Stimulated activated CD4-positive, alpha-beta T cell treated with anti-CD3 and anti-CD28 coated beads, Interleukin-12 subunit alpha, Interleukin-12 subunit beta, amount 100 ng/mL, for 4 hours (primary cell): ENCODE data around the gene TCIRG1.
"Not testable (repeated sequence)": the region's sequence is repeated elsewhere in the genome, so short reads cannot be mapped to it uniquely, and the experiment has no call there.

Experiments used
- DNase-seq: peaks from one replicate; pipeline ENCODE4 v3.0.0-alpha.2; 2020

Gene TCIRG1

DNA sequence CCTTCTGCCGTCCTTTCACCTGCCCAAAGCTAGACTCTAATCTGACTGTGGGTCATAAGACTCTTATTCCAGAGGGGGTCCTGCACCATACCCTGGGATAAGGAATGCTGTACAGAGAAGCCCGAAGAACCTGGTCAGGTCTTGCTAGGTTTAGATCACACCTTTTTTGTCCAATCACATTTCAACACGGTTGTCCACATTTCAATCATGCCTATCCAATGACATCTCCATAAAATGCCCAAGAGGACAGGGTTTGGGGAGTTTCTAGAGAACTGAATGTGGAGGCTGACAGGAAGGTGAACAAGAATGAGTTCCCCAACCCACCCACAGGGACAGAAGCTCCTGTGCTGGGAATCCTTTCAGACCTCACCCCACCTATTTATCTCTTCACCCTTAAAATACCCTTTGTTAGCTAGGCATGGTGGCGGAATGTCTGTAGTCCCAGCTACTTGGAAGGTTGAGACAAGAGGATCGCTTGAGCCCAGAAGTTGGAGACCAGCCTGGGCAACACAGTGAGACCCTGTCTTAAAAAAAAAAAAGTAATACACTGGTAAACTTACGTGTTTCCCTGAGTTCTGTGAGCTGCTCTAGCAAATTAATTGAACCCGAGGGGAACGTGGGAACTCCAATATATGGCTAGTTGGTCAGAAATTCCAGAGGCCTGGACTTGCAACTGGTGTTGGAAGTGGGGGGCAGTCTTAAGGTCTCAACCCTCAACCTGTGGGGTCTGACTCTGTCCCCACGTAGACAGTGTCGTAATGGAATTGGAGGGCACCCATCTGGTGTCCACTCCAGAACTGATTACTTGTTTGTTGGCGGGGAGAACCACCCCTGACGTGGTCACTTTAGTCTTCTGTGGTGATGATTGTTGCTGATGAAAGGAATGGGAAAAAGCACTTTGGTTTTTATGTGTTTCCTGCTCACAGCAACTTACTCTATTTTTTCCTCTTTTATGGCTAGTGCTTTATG is 17.8 kb downstream of the TCIRG1 start:
- DNase-seq = no peak

DNA sequence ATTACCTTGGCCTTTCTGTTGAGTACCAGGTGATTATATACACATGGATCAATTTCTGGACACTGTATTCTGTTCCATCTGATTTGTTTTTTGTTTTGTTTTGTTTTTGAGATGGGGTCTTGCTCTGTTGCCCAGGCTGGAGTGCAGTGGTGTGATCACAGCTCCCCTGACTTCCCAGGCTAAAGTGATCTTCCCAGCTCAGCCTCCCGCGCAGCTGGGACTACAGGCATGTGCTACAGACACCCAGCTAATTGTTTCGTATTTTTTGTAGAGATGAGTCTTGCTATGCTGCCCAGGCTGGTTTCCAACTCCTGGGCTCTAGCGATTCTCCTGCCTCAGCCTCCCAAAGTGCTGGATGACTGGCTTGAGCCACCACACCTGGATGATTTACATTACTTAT is 19.0 kb downstream of the TCIRG1 start:
- DNase-seq = no peak

DNA sequence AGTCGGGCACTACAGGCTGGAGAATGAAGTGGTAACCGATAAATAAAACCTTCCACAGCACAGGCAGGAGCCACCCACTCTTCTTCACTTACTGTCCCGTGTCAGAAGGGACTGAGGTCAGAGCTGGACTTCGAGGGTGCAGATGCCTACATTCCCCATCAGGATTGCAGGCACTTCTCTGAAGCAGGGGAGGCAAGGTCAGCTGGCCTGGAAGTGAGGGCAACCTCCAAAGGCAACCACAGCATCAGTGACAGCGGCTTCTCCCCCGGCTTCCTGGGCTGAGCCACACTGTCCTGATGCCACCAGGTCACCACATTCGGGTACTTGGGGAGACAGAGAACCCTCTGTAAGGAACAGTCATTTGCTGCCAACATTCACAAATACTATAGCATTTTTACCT is 22.7 kb downstream of the TCIRG1 start:
- DNase-seq = no peak

DNA sequence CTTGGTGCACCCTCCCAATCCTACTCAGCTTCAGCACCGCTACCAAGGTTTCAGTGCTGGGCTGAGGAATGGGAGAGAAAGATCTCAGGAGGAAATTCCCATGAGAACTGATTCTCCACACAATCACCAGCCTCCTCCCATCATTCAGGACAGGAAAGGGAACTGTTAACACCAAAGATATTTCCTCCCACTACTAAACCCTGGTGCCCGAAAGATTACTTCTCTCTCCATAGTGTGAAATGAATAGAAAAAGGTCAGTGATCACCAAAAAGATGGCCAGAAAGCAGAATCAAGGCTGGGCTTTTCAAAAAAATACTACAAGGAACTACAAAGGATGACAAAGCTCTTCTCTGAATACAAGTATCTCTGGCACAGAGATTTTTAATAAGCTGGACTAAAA is 26.1 kb downstream of the TCIRG1 start:
- no peak for DNase-seq

DNA sequence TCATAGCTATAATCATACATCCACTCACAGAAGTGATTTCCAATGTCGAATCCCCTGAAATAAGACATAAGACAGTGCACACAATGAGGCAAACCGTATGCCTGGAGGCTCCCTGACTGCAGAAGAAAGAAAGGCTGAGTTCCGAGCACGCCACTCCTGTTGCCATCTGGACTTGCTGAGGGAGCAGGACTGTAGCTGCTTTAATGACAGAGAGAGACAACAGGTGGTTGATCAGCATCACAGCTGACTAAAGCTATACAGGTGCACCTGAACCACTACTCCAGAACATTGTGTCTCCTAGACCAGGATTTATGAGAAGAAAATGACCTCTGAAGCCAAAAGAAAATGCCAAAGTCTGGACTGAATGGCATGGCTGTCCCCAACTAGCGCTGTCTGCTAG is 27.0 kb downstream of the TCIRG1 start:
- no peak for DNase-seq

- DNase-seq = no peak
Observed at GRCh38 chr11:68066742-68067141, 27.9 kb downstream of the TCIRG1 start.

DNA sequence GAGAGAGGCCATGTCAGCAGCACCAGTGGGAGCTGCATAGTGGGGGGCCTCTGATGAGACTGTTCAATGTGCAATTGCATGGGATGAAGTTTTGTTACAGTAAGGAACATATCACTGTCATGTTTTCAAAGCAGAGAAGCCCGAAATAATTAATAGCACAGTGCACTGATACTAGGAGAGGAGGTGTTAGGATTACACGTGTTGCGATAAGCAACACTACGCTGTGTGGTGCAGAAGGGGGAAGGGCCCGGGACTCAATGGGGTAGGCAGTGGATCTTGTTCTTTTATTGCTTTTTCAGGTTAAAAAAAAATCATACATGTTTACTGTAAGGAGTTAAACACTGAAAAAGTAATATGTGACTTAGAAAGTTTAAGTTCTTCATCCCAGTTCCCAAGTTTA is 29.2 kb downstream of the TCIRG1 start:
- no peak for DNase-seq

DNA sequence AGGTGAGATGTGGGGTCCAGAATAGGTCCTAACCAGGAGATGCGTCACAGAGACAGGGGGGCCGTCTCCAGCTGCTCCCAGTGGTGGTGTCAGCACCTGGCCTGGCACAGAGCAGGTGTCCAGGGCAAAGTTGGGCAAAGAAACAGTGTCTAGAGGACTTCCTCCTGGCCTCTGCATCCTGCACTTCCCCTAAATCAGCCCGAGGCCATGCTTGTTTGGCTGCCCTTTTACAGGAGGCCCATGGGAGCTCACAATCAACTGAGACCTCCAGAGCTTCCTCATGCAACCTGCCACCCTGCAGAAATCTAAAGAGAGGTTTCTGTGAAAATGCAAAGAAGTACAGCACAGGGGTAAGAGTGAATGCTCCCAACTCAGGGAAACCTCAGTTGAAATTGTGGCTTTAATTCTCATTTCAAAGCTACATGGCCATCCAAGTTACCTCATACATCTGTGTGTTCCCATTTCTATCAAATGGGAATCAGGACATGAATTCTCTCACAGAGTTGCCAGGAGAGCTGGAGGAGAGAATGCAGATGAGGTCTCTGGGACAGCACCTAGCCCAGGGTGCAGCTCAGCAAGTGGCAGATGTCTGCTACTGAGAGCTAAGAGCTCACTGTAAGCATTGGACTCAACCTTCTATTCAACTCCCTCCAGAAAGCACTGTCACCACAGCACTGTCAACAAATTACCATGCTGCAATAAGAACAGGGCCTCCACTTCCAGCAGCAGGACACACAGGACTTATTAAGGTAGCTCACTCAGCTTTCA is 32.6 kb downstream of the TCIRG1 start:
- no peak for DNase-seq

DNA sequence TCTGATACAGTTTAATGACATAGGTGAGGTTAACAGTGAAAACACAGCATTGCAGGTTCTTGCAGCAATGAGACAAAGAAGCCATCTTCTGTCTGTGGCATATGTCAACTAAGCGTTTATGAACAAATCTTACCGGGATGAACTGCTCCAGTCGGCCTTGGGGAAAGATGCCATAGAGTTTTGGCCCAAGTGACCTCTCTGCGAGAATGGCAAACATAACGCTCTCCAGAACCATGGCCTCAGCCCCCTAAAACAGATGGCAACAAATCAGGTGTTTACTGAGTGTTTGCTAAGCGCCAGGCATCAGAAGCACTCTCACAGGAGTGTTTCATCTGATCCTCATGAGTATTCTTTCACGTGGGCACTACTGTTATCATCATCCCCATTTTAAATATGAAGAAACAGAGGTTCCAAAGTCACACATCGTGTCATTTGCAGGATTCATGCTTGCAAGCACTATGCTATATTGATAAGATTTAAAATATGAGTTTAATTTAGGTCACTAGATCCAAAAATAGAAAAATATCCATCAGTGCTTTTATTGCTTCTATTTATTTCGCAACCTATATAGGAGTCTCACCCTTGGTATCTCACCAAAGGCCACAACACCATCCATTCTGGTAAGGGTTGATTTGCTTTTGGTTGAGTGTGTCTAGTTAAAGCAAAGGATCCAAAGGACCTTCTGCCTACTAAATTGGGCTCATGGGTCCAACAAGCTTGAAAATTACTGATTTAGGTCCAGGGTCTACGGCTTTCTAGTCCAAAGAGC is 35.9 kb downstream of the TCIRG1 start:
- DNase-seq = no peak

DNA sequence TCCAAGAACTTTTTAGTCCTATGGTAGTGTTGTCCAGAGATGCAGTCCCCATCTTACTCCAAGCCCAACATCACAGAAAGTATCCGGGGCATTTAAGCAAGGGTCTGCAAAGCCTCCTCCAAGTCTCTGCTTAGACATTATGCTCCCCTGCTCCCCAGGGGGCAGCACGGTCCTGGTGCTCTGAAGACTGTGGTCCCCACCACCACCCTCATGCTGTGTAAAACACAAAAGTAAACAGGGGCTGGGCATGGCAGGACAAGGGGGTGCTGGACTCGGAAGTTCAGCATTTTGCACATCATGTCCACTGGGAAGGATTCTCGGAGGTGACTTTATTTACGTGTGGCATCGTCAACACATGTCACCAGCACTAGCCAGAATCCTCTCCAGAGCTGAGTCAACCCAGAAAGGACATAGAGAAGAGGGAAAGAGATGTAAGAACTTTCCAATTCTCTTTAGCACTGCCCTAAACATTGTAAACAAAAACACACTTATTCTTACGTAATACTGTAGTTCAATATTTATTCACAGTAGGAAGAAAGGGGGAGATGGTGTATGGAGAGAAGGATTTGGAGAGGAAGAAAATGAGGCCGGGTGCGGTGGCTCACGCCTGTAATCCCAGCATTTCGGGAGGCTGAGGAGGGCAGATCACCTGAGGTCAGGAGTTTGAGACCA is 37.7 kb downstream of the TCIRG1 start:
- no peak for DNase-seq

DNA sequence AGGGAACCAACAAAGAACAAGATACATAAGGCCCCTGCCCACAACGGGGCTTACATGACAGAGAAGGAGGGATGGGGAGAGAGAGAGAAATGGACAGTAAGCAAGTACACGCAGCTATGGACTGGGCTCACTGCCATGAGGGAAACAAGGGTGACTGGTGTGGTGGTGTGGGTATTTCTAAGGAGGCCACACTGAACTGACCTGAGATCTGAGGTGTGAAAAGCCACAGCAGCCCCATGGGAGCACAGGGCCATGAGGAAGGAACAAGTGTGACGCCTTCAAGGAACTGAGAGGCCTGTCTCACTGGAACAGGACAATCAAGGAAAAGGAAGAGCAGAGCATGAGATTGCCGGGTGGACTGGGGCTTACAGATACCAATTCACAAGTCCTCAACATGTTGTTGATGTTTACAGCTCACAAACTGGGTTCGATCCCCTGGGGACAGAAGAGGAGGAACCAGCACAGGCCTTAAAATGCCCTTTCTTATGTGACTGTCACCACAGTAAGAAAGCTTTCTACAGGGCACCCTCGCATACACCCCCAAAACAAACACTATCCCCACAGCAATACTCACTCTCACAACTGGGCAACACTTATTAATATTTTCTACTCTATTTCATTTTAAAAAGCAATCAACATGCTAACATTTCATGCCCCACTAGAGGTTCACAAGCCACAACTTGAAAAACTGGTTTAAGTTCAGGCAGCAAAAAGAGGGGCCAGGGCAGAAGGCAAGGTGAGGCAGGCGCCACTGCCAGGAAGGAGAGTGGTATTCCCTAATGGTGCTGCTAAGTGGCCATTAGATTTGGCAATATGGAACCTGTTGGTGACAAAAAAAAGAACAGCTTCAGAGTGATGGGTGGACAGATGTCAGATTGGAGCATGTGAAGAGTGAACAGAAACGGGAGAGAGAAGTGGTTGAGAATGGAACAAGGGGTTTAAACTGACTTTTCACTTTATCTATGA is 39.1 kb downstream of the TCIRG1 start:
- DNase-seq = no peak

GRCh38 chr11:68080860-68081259 is 42.0 kb downstream of the TCIRG1 start:
- DNase-seq = no peak

DNA sequence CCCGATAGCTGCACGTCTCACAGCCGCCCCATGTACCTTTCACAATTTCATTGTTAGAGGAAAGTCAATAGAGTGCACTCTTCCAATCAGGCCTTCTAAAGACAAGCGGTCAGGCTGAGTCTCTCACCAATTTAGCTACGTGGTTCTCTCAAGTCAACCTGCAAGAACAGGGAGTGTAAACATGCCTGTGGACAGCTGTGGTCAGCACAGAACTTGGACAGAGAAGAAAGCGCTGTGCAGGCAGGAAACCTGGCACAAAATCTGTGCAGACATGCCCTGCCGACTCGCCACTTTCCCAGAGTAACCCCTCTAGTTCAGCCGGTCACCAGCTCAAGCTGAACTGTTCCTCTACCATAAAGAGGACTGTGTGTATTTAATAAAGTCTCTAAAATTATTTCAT is 42.9 kb downstream of the TCIRG1 start:
- no peak for DNase-seq

DNA sequence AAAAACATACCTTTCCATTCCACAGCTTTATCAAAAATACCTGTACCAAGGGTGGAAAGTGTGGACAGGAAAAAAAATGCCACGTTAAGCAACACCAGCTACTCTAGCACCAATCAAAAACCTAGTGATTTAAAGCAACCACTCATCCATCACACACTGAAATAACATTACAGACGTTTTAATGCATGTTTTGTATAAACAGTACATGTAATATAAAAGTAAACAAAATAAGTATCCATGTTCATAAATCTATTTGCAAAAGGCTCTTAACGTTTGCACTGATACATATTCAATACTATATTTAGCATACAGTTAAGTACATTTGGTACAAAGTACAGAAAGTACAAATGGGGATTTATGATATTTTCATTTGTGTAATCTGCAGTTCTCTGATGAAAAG is 43.7 kb downstream of the TCIRG1 start:
- no peak for DNase-seq

DNA sequence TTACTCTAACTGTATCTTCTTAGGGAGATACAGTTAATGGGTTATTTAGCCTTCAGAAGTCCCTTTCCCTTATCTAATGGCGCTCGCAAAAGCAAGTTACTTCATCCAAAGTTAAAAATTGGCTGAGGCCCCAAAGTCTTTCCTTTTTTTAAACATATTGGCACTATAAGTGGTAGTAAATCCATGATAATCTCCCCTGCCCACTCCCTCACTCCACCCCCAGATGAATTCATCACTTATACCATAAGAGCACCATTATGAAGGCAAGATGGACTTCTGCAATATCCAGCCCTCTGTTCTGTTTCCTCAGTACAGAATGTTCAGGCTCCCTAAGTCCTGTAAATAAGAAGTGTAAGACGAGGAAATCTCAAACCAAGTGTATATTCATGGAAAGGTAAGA is 44.7 kb downstream of the TCIRG1 start:
- no peak for DNase-seq

GRCh38 chr11:68089679-68090078 is 50.9 kb downstream of the TCIRG1 start:
- no peak for DNase-seq

- DNase-seq = no peak
Observed at GRCh38 chr11:68090287-68090686, 51.5 kb downstream of the TCIRG1 start.

- no peak for DNase-seq
Observed at GRCh38 chr11:68090706-68091105, 51.9 kb downstream of the TCIRG1 start.

- DNase-seq = no peak
Observed at GRCh38 chr11:68092411-68092810, 53.6 kb downstream of the TCIRG1 start.

- DNase-seq = not testable (repeated sequence)
Observed at GRCh38 chr11:68092946-68093345, 54.1 kb downstream of the TCIRG1 start.

DNA sequence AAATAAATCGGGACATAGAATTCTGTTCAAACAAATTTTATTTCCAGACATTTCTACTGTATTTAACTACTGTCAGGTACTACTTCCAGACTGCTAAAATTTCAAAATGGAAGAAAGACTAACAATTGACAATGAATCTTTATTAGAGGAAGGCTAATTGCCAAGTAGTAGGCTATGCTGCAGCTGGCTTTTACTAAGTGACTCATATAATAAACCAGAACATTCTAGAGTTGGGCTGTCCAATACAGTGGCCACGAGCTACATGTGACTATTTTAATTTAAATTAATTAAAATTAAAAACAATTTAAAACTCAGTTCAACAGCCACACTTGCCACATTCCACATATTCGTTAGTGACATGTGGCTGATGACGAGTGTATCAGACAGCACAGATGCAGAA is 54.7 kb downstream of the TCIRG1 start:
- no peak for DNase-seq

DNA sequence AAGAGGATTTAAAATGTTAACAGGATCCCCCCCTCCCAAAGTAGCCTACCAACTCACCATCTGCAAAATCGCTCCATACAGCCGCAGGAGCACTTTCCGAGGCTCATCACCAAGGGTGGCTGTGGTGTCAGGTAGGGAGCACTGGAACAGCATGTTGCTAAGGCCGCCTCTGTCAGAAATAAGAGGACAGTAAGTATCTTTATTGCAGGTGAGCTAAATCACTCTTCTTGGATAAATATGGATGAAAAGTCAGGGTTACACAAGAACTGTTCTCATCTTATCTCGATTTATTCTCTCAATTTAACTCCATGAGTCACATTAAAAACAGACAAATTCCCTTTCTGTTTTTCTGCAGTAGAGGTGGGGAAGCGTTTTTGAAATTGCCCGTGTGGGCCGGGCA is 58.1 kb downstream of the TCIRG1 start:
- DNase-seq = no peak
